Measurements from ENCODE around the gene SLC4A4. TPM values are rescaled to one million over a fixed set of nuclear protein-coding genes. Genes with fewer than 3 reads are reported as not detected.

Gene SLC4A4
- total and polyA plus RNA-seq, 7 donors = 0.24 to 3.3 (median 2.0) TPM

DNA sequence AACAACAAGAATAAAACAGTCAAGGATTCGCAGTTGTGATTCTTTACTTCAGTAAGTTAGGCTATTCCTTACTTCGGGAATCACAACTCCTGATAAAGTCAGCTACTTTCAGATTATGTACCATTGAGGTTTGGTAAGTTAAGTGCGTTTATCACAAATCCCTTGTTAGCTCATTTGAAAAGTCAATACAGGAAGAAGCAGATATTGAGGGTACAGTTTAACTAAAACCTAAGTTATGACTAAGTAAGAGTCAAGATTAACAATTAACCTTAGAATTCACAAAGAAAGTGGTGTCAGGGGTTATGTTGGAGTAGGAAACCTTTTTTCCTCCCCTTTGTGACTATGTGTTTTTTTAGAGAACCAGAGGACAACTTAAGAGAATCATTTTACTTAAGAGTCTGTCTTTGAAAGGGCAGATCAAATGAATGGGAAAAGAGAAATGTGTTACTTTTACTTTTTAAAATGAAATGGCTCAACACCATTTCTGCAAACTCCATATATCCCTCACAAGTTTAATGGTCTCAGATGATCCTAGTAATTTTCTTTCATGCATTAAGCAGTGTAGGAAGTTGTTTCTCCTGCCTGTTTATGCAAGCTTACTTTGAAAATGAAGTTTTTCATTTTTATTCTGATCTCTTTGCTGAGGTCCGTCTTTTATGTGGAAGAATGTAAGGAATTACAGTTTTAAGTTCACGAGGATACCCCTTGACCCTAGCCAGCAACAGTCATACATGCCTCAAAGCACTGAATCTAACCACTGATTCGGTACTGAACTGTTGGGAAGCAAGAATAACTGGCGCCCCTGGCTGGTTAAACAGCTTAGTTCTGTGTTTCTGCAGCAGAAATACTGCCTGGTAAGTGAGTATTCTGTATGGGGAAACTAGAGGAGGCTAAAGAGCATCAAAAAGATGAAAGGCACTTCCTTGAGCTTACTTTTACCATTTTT, 211.7 kb downstream of the SLC4A4 start:
- 67 to 77% (median 70%) methylated on average over 7 of the region's 7 CpGs for WGBS, 3 donors
- intact Hi-C loops (cut with DNase I) = loop anchor here (5.0 to 10.0 kb wide), 3 partner anchors 318 to 366 kb away; no protein-coding TSS in a partner anchor

GRCh38 chr4:71553605-71554004, 214.8 kb downstream of the SLC4A4 start:
- Histone ChIP-seq H3K36me3 (ENCODE audit: insufficient read depth in 1 of 2, low read depth in 1 of 2) (no peaks in the 10 kb centered on the region), H3K4me3 (no peak overlapping the region), H3K27me3 (ENCODE audit: insufficient read depth in 3 of 3, low read length in 2 of 3) (no peaks in the 10 kb centered on the region), H3K4me1 (no peaks in the 10 kb centered on the region), H3K9me3 (no peaks in the 10 kb centered on the region), H3K27ac (no peak overlapping the region)
- TF ChIP-seq CTCF (IDR thresholded peaks at IDR 0.05) = peak; percentile 64
- intact Hi-C loops (cut with DNase I) = loop anchor here (2.0 to 10.0 kb wide), 4 partner anchors 321 to 369 kb away; no protein-coding TSS in a partner anchor
- 20 to 41% (median 36%) methylated on average over 1 of the region's 1 CpG for WGBS, 3 donors
- ATAC-seq = peak; percentile 62 to 87 (median 70)
- DNase-seq = no peak

More for the DNA sequence above, 211.7 kb downstream of the SLC4A4 start:
- no peaks in the 10 kb centered on the region for H3K9me3 ChIP-seq
- no peak overlapping the region for H3K4me3 ChIP-seq
- H3K36me3 ChIP-seq (ENCODE audit: insufficient read depth in 1 of 2, low read depth in 1 of 2) = peaks cover 0 to 6% of the 10 kb centered on the region in 2 donors
- no peak overlapping the region for H3K27ac ChIP-seq
- no peaks in the 10 kb centered on the region for H3K27me3 ChIP-seq (ENCODE audit: insufficient read depth in 3 of 3, low read length in 2 of 3)
- no peak for TF ChIP-seq CTCF (IDR thresholded peaks at IDR 0.05)
- DNase-seq = no peak
- ATAC-seq = no peak
- no peaks in the 10 kb centered on the region for H3K4me1 ChIP-seq

DNA sequence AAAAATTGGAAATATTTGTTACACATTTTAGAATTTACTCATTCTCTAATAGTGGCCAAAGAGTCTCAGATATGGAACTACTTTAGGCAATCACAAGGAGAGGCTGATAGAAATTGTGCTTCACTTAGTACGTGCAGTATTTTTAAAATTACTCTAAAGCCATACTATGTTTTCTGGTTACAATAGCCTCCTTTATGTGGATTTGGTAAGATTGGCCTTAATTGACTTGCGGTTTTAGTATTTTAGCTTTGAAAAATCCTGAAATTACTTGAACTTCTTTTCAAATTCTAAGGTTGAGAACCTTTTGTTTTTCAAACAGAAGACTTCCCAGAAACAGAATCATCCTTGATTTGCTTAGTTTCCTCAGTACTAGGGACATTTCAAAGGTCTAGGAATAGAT, 215.2 kb downstream of the SLC4A4 start:
- intact Hi-C loops (cut with DNase I) = loop anchor here (5.0 to 10.0 kb wide), 3 partner anchors 322 to 369 kb away; no protein-coding TSS in a partner anchor
- H3K27me3 ChIP-seq (ENCODE audit: insufficient read depth in 3 of 3, low read length in 2 of 3) = no peaks in the 10 kb centered on the region
- H3K9me3 ChIP-seq = no peaks in the 10 kb centered on the region
- H3K4me1 ChIP-seq = no peaks in the 10 kb centered on the region
- DNase-seq (no peak), ATAC-seq (no peak)
- no peak overlapping the region for H3K4me3 ChIP-seq
- no peak for TF ChIP-seq CTCF (IDR thresholded peaks at IDR 0.05)
- 78 to 84% (median 81%) methylated on average over 2 of the region's 2 CpGs for WGBS, 3 donors
- H3K36me3 ChIP-seq (ENCODE audit: insufficient read depth in 1 of 2, low read depth in 1 of 2) = no peaks in the 10 kb centered on the region
- H3K27ac ChIP-seq = no peak overlapping the region

- Histone ChIP-seq H3K36me3 (ENCODE audit: insufficient read depth in 1 of 2, low read depth in 1 of 2) (peaks cover 0 to 13% of the 10 kb centered on the region in 2 donors), H3K4me3 (no peak overlapping the region), H3K27me3 (ENCODE audit: insufficient read depth in 3 of 3, low read length in 2 of 3) (no peaks in the 10 kb centered on the region), H3K4me1 (no peaks in the 10 kb centered on the region), H3K27ac (no peak overlapping the region), H3K9me3 (no peaks in the 10 kb centered on the region)
- intact Hi-C loops (cut with DNase I) = loop anchor here in 1 of 2 donors (10.0 kb wide), 1 partner anchor 373 kb away; no protein-coding TSS in a partner anchor
- 60 to 82% (median 67%) methylated on average over 1 of the region's 1 CpG for WGBS, 3 donors
- DNase-seq = no peak
- no peak for TF ChIP-seq CTCF (IDR thresholded peaks at IDR 0.05)
- ATAC-seq = no peak
These were observed 219.4 kb downstream of the SLC4A4 start for GRCh38 chr4:71558248-71558647.

Measured in psoas muscle (tissue), 8 donors.